ENCODE results near the gene GTF3C5.
A peak's percentile ranks its signal among the peaks of the same experiment; 100 is the strongest.
"Not testable (repeated sequence)": the region's sequence is repeated elsewhere in the genome, so short reads cannot be mapped to it uniquely, and the experiment has no call there.

Gene GTF3C5

DNA sequence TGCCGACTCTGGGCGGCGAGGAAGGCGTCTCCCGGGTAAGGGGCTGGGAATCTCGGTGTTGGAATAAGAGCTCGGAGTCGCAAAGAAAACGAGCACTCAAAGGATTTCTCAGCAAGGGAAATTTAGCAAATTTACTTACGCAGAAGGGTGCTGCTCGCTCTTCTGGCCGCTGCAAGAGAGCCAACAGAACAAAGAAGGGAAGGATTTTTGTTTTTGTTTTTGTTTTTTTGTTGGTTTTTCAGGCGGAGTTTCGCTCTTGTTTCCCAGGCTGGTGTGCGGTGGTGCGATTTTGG is 279 bp downstream of the GTF3C5 start:
- DNase-seq (ENCODE audit: low read depth): no peak

DNA sequence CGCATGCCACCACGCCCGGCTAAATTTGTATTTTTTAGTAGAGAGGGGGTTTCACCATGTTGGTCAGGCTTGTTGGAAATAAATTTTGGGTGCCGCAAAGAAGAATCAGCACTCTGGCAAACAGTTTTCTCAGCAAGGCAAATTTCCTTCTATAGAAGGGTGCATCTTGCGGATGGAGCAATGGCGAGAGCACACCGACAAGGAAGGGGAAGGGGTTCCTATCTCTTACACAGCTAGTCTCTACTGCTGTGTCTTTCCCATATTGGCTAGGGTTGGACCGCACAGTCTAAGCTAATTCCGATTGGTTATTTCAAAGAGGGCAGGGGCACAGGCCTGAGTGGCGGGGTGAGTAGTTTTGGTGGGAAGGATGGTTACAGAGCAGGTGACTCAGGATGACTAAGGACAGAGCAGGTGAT is 707 bp downstream of the GTF3C5 start:
- DNase-seq (ENCODE audit: low read depth): no peak

GRCh38 chr9:133032171-133032570 is 1.4 kb downstream of the GTF3C5 start:
- DNase-seq (ENCODE audit: low read depth): no peak

DNA sequence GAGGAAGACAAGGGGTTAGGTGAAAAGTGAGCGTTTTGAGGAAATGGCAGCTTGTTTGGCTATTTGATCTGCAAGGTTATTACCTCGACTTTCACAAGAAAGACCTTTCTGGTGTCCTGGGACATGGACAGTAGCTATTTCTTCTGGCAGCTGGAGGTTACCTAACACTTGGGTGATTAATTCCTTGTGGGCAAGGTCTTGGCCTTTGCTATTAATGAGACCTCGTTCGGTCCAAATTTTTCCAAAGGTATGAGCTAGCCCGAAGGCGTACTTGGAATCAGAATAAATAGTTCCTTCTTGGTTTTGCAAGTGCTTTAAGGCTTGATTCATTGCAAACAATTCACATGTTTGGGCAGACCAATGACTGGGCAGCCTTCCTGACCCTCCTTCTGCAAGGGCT is 4.9 kb downstream of the GTF3C5 start:
- no peak for DNase-seq (ENCODE audit: low read depth)

DNA sequence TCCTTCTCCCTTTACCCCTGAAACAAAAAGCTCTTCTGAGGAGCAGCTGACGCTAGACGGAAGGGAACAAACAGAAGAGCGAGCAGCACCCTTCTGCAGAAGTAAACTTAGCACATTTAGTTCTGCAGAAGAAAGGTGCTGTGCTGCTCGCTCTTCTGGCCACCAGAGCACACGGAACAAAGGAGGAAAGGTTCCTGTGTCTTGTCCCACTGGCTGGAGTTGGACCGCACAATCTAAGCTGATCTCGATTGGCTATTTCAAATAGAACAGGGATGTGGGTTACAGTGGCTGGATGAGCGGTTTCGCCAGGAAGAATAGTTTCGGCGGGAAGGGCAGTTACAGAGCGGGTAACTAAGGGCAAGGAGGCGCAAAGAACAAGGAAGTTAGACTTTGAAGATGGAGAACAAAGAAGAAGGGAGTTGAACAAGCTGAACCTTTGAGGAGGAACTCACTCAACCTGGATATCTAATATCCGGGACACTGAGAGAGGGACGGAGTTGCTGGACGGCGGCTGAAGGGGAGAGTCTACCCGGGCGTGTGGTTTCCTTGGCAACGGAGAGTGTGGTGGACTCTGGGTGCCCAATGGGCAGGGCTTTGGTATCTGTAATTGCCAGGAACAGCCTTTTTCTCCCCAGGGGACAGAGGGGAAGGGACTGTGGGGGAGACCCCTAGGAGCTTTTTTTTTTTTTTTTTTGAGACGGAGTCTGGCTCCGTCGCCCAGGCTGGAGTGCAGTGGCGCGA is 7.1 kb downstream of the GTF3C5 start:
- DNase-seq (ENCODE audit: low read depth): no peak

- DNase-seq (ENCODE audit: low read depth): not testable (repeated sequence)
These were observed 10.2 kb downstream of the GTF3C5 start for GRCh38 chr9:133040892-133041479.

DNA sequence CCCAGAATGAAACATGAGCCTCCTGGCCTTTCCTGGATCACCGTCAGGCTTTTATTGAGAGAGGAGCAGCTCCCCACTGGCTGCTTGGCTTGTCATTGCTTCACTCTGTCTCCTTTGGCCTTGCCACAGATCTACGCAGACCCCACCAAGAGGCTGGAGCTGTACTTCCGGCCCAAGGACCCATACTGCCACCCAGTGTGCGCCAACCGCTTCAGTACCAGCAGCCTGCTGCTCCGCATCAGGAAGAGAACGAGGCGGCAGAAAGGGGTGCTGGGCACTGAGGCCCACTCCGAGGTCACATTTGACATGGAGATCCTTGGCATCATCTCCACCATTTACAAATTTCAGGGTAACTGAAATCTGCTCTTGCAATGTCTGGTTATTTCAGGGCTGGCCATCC is 11.2 kb downstream of the GTF3C5 start:
- DNase-seq (ENCODE audit: low read depth): no peak

DNA sequence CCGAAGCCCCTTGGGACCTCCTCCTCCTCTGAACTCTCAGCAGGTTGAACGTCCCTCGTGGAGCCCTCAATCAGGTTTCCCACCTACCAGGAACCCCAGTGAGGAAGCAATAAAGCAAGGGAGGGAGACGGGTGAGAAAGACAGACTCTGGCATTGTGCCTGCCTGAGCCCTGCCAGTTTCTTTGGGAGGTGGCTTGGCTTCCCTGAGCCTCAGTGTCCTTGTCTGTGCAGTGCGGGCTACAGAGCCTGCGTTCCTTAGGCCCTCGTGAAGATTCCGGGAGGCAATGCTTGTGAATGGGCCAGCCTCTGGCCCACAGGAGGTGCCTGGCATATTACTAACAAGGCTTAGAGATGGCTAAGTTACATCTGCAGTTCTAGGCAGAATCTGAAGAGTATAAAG is 11.9 kb downstream of the GTF3C5 start:
- DNase-seq (ENCODE audit: low read depth): no peak

DNA sequence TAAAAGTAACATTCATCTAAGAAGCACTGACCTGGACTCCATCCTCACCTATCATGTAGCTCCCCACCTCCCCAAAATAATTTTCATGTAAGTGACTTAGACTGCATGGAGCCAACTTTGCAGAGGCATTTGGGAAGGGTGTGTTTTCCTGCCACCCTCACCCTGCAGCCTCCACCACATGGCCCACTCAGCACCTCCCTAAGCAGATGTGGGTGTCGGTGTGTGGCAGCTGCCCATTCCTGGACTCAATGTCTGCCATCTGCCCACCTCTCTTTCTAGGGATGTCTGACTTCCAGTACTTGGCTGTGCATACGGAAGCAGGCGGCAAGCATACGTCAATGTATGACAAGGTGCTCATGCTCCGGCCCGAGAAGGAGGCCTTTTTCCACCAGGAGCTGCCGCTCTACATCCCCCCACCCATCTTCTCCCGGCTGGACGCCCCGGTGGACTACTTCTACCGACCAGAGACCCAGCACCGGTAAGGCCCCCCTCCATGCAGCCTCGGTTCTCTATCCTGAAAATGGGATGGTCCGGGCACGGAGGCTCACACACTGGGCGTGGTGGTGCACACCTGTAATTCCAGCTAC is 12.7 kb downstream of the GTF3C5 start:
- no peak for DNase-seq (ENCODE audit: low read depth)

GRCh38 chr9:133044125-133044524 is 13.3 kb downstream of the GTF3C5 start:
- no peak for DNase-seq (ENCODE audit: low read depth)

DNA sequence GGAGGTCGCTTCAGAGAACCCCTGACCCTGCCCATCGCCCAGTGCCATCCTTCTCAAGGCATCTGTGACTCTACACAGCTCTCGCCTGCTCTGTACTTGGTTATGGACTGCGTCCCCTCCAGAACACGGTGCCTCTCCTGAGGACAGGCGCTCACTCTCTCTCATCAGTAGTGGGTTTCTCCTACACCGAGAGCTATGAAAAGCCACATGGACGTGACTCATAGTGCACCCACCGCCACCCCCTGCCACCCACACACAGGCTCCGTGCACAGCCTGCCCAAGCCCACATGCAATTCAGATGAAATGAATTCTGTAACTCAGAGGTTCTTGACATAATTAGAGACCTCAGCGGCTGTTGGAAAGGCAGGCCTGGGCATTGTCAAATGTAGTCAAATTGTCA is 13.9 kb downstream of the GTF3C5 start:
- DNase-seq (ENCODE audit: low read depth): no peak

GRCh38 chr9:133045132-133045531 is 14.3 kb downstream of the GTF3C5 start:
- DNase-seq (ENCODE audit: low read depth): no peak

DNA sequence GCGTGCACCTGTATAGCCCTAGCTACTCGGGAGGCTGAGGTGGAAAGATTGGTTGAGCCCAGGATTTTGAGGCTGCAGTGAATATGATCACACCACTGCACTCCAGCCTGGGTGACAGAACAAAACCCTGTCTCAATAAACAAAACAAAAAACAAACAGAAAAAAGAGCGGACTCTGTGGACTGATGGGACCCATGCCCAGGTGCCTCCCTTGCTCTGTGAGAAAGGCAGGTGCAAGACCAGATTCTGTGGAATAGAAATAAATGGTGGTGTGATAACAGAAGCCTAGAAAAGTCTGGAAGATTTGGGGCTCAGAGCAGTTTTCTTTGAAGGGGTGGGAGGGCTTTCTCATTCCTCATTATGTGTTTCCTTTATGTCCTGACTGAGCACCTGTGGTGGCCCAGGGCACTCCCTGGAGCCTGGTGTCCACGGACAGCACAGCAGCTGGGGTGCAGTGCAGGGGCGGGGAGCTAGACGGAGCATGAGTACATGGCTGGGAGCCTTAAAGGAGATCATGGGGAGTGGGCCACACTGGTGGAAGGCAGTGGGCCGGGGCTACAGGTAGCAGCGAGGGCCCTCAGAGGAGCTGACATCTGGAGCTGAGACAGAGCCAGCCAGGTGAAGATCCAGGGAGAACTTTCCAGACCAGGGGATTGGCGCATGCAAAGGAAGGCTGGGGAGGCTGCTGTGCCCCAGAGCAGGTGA is 15.6 kb downstream of the GTF3C5 start:
- DNase-seq (ENCODE audit: low read depth): no peak

GRCh38 chr9:133046900-133047295 is 16.1 kb downstream of the GTF3C5 start:
- no peak for DNase-seq (ENCODE audit: low read depth)

- no peak for DNase-seq (ENCODE audit: low read depth)
These were observed 17.8 kb downstream of the GTF3C5 start for GRCh38 chr9:133048595-133048994.

GRCh38 chr9:133049043-133049442 is 18.2 kb downstream of the GTF3C5 start:
- no peak for DNase-seq (ENCODE audit: low read depth)

- no peak for DNase-seq (ENCODE audit: low read depth)
These were observed 19.3 kb downstream of the GTF3C5 start for GRCh38 chr9:133050142-133050541.

GRCh38 chr9:133050781-133051180 is 20.0 kb downstream of the GTF3C5 start:
- DNase-seq (ENCODE audit: low read depth): no peak

GRCh38 chr9:133051281-133051900 is 20.6 kb downstream of the GTF3C5 start:
- DNase-seq (ENCODE audit: low read depth): no peak

GRCh38 chr9:133051966-133052539 is 21.3 kb downstream of the GTF3C5 start:
- DNase-seq (ENCODE audit: low read depth): no peak

DNA sequence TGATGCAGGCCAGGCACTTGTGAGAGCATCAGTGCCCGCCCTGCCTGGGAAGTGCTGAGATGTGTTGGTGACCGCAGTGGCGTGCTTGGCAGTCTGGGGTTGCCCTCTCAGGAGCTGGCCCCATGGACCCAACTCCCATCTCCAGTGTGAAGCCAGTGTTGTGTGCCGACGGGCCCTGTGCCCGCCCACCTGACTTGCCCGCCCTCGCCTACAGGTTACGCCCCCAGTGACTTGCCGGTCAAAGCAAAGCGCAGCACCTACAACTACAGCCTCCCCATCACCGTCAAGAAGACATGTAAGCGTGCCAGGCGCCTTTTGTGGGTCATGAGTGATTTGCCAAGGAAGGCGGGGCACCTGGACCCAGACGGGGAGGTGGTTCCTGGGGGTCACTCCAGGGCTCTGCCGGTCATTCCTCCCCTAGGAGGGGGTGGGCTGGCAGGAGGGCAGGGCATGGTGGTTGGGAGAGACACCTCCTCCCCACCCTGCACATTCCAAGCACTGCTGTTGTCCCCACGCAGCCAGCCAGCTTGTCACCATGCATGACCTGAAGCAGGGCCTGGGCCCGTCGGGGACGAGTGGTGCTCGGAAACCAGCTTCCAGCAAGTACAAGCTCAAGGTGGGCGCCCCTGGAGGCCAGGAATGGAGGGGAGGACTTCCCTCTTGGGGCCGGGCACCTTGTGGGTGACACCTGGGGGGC is 23.5 kb downstream of the GTF3C5 start:
- DNase-seq (ENCODE audit: low read depth): no peak

- peak; percentile 79 for DNase-seq (ENCODE audit: low read depth)
These were observed 24.2 kb downstream of the GTF3C5 start for GRCh38 chr9:133054966-133055365.
